Prostate gland (tissue), 2 donors: ENCODE measurements around the gene CAB39L.

Experiments used
- POLR2A ChIP-seq: fragments of 450-650 bp; IDR thresholded peaks from one replicate; pipeline ENCODE4 v1.6.1; 2016; ENCODE audit warnings: antibody characterized with exemption, mild to moderate bottlenecking
- TF ChIP-seq, protein P1 (sequence below), 4 experiments: fragments of 200-600 bp in 2 of 4; fragments of 450-650 bp in 2 of 4; sonication (generic) in 2 of 4; IDR thresholded peaks; 1 replicate in 3 of 4; 2 replicates in 1 of 4; pipeline ENCODE4 v1.5.1; 2016 to 2019; ENCODE audit warnings: antibody characterized with exemption in 4 of 4, mild to moderate bottlenecking in 2 of 4, moderate library complexity in 2 of 4

DNA sequence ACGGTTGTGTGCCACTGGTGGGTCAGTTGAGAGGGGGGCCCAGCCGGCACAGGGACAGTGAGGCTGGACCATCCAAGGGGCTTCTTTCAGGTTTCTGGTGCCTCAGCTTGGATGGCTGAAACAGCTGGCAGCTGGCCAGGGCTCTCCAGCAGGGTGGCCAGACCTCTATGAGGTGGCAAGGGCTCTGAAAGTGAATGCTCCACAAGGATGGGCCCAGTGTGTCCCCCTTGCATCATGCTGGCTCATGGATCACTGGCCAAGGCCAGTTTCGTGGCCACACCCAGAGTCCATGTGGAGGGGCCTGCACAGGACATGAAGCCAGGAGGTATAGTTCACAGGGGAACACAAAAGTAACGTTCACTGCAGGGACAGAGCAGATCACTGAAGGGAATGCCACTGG, 146.5 kb downstream of the CAB39L start:
- TF ChIP-seq, protein P1, sequence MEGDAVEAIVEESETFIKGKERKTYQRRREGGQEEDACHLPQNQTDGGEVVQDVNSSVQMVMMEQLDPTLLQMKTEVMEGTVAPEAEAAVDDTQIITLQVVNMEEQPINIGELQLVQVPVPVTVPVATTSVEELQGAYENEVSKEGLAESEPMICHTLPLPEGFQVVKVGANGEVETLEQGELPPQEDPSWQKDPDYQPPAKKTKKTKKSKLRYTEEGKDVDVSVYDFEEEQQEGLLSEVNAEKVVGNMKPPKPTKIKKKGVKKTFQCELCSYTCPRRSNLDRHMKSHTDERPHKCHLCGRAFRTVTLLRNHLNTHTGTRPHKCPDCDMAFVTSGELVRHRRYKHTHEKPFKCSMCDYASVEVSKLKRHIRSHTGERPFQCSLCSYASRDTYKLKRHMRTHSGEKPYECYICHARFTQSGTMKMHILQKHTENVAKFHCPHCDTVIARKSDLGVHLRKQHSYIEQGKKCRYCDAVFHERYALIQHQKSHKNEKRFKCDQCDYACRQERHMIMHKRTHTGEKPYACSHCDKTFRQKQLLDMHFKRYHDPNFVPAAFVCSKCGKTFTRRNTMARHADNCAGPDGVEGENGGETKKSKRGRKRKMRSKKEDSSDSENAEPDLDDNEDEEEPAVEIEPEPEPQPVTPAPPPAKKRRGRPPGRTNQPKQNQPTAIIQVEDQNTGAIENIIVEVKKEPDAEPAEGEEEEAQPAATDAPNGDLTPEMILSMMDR (IDR thresholded peaks at IDR 0.05), result no peak
- no peak for TF ChIP-seq POLR2A
